Renal cortex interstitium (tissue), 11 donors: ENCODE data around the gene MOGAT1. TPM values are rescaled to one million over a fixed set of nuclear protein-coding genes. Genes with fewer than 3 reads are reported as not detected.
"Not testable (repeated sequence)": the region's sequence is repeated elsewhere in the genome, so short reads cannot be mapped to it uniquely, and the experiment has no call there.

Experiments used
- DNase-seq, 11 donors: peaks; one replicate each; pipeline ENCODE4 v3.0.0-alpha.2; 2013; ENCODE audit warnings: low read depth in 9 of 11, low spot score in 4 of 11; ENCODE audit errors: extremely low read depth in 1 of 11
- polyA plus RNA-seq, 3 donors: library from polyadenylated mRNA; unstranded; fragments of 120-200 nt; gene quantifications; one replicate each; pipeline ENCODE4 v1.2.1, GENCODE V29; 2013; ENCODE audit not compliant: insufficient read length in 3 of 3

MOGAT1 gene
- polyA plus RNA-seq, 3 donors, result 0.24 TPM; not detected in 2

DNA sequence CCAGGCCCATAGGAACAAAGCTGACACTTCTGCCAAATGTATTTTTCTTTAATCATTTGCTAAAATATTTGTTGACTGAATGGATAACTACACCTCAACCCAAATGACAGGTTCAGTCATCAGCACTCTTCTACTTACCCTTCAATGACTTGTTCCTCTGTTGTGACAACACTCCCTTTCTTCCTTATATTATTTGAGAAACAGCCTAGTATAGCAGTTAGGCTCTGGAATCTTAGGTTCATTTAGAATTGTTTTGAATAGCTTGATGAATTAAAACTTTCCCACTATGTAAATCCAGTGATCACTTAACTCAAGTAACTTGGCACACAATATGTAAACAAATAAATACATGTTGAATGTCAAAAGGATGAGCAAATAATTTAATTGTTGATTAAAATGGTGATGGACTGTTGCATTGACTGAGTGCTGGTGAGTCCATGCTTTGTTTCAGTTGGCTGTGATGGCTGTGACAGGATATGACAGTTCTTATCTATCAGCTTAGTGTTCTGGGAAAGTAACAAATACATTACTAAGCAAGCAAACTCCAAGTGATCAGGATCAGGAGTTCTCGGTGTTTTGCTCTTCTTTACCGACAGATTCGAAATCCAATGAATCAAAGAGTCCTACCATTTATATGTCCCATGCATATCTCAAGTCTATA, 2.8 kb upstream of the MOGAT1 start:
- no peak for DNase-seq

DNA sequence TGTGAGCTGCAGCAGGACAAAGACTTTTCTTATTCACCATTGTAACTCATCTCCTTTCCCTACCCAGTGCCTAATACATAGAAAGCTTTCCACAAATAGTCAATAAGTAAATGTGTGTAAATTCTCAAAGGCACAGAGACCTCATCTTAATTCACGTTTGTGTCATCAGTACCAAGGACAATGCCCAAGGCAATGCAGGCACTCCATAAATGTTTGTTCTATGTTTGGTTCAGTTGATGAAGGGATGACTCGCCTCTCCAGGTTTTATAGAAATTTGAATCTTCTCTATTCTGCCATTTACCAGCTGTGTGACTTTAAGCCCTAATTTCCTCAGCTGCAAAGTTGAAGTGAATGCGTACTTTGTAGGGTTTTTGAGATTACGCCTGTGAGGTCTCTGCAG, 2.1 kb upstream of the MOGAT1 start:
- no peak for DNase-seq

DNA sequence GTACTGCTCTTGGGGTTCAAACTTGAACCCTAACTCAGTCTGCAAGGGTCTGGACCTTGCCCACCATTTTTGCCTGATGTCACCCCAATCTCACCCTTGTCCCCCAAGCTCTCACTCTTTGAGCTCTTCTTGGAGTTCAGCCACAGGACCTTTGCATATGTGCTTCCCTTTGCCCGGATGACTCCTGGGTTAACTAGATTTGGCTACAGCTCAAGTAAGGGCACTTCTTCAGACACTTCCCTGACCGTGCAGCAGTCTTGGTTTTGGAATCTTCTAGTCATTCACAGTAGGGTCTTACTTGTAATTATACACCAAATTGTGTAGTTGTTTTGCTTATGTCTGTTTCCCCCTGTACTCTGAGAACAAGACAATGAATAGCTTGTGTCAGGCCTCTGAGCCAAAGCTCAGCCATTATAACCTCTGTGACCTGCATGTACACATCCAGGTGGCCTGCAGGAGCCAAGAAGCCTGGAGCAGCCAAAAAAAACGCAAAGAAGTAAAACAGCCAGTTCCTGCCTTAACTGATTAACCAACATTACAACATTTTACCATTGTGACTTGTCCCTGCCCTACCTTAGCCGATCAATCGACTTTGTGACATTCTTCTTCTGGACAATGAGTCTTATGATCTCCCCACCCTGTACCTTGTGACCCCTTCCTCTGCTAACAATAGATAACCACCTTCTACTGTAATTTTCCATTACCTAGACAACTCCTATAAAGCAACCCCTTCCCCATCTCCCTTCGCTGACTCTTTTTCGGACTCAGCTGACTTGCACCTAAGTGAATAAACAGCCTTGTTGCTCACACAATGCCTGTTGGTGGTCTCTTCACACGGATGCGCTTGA, 1.0 kb upstream of the MOGAT1 start:
- no peak for DNase-seq

DNA sequence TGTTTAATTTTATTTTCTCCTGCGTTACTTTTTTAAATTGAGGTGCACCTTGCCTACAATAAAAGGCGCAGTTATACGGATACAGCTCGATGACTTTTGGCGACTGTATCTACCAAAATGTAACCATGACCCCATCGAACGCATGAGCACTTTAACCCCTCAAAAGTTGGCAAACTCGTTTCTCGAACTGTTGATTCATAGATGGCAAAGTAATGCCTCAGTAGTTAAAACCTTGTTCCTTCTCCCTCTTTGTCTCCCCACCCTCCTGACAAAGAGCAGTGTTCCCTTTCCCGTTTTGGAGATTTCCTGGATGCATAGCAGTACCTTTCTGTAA, 577 bp downstream of the MOGAT1 start:
- peak in 3 of 11 donors; percentile 3 to 14 (median 11) for DNase-seq

DNA sequence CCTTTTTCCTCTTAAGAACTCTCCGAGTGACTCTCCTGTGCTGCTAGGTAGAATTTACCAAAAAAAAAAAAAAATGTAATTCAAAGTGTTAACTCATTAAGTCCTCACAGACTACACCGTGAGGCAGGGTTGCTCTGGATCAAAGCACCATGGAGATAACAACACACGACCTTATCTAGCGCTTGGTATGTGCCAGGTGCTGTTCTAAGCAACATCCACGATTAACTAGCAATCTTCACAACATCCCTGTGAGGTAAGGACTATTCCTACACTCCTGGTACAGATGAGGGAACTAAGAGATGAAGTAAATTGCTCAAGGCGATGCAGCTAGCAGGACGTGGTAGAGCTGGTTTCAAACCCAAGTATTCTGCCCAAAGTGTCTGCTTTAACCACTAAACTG, 1.8 kb downstream of the MOGAT1 start:
- DNase-seq, result no peak

DNA sequence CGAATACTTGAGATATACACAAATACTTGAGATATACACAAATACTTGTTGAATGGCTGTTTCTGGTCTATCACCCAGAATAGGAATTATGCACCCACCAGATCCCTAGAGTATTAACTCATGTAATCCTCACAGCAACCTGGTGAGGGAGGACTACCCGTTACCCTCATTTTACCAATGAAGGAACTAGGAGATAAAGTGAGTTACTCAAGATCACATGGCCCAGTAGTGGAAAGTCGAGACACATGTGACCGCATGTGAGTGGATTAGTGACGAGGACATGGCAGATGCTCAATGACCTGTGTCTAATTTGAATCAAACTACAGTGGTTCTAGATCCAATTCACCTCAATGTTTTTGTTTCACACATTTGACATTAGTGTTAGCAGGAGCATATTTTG, 2.4 kb downstream of the MOGAT1 start:
- no peak for DNase-seq

DNA sequence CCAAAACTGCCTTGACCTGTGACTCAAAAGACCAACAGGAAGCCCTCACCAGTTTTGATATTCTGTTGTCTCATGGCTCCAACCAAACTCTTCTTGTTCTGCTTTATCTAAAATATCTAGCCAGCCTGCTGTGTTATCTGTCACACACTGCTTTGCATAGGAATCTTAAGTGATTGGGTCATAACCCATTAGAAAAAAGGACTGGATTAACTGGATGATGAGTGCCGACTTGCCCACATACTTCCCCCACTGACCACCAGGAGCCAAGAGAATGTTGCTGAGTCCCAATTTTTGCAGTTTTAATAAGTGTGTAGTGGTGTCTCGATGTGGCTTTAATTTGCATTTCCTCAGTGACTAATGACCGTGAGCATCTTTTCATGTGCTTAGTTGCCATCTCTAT, 6.5 kb downstream of the MOGAT1 start:
- DNase-seq, result no peak

DNA sequence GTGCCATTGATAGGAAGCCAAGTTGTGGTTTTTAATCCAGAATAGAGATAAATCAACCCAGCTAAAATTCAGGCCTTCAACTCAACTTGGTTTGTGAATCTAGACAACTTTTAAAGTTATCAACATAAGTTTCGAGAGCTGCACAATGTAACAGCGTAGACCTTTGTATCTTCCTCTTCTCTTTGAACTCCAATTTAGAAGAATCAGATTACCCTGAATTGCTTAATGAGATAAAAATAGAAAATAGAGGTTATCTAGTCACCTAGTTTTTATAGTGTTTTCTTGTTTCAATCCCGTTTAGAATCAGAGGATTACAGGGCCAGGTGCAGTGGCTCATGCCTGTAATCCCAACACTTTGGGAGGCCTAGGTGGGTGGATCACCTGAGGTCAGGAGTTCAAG, 12.3 kb downstream of the MOGAT1 start:
- DNase-seq, result no peak

DNA sequence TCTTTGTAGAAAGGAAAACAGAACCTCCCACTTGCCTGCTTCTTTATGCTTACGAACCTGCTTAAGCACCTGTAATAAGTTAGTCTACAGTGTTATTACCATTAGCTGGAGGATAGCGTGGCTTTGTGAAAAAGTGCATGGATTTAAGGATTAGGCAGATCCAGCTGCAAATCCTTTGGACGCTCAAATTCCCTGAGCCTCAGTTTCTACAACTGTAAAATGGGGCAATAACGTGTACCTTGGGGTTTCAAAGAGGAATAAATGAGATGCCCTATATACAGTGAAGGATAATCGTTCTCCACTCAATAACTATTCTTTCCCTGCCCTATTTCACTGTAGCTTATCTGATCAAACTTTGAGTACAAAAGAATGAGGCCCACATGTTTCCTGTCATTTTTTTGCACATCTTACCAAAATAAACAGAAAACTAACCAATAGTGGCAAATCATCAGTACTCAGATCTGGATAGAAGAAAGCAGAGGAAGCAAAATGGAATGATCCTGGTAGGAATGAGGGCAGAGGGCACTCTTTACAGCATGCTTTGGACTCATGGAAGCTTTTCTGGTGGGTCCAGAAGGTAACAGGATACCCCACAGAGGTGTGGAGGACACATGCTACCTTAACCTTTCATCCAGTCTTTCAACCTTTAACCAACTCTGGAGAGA, 14.8 kb downstream of the MOGAT1 start:
- no peak for DNase-seq

DNA sequence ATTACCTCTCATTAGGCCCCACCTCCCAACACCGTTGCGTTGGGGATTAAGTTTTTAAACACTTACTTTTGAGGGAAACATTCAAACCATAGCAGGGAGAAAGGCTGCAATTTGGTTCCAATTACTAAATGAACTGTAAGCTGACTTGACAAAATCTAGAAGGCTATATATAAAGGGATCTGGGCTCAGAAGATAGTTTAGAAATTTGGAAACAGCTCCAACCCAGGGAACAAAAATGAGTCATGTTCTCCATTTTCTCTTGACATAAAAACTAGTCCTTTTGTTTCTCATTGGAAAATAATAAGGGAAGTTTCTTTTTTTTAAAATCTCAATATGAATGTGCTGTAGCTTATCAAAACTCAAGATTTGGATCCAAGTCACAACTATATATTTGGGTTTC, 17.5 kb downstream of the MOGAT1 start:
- DNase-seq, result no peak

DNA sequence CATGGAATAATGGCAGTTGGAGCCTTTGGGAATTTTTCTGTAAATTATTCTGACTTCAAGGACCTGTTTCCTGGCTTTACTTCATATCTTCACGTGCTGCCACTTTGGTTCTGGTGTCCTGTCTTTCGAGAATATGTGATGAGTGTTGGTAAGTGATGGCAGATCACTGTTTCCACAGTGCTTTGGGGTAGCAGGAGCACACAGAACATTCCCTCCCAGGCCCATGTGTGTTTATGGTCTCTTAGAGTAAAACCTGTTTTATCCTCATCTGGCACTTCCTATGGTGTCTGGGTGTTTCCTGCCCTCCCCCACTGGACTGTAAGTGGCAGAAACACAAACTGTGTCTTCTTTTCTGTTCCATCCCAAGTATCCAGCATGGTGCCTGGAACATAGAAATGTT, 17.9 kb downstream of the MOGAT1 start:
- DNase-seq, result no peak

DNA sequence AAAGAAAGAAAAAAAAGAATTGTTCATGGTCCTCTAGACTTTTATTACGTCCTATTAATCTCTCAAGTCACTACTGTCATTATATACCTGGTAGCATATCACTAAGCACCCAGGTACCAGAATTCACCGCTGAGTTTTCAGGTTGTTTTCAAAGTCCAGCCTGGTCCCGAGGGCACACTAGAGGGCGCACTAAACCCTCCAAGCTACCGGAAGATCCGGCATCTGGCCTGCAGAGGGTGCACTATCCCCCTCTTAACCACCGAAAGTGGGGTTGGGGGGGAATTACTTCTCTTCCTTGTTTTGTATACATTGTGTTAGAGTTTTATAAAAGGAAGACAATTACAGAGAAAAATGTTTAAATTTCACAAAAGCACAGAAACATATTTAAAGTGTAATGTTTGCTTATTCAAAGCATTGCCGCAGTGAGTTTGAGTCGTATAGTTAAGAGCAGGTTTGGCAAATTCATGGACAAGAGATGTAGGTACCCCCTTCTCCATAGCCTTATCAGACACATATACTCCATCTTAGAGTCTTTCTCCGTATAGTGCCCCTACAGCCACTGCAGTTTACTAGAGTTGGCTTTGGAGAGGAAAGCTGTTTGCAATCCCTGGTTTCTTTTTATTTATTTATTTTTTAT, 19.2 kb downstream of the MOGAT1 start:
- peak in 10 of 11 donors; percentile 47 to 73 (median 63) for DNase-seq

DNA sequence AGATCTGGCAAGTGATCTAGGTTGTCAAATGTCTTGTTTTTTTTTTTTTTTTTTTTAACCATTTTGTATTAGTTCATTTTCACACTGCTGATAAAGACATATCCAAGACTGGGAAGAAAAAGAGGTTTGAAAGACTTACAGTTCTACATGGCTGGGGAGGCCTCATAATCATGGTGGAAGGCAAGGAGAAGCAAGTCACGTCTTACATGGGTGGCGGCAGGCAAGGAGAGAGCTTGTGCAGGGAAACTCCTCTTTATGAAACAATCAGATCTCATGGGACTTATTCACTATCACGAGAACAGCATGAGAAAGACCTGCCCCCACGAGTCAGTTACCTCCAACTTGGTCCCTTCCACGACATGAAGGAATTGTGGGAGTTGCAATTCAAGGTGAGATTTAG, 22.0 kb downstream of the MOGAT1 start:
- DNase-seq, result not testable (repeated sequence)

DNA sequence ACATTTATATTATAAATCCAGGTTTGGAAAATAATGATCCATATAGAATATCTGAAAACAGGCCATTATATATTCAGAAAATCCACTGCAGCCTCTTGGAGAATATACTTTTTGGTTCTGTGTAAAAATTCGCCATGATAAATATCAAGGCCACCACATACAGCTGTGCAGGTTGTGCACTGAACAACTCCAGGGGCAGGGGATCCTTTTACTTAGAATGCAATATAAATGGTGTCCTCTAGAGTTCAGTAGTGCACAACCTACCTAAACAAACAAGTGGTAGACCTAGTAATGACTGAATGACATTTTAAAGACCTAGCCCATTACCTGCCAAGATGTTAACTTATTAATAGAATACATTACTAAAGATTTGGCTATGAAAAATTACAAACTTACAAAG, 22.4 kb downstream of the MOGAT1 start:
- DNase-seq, result no peak

DNA sequence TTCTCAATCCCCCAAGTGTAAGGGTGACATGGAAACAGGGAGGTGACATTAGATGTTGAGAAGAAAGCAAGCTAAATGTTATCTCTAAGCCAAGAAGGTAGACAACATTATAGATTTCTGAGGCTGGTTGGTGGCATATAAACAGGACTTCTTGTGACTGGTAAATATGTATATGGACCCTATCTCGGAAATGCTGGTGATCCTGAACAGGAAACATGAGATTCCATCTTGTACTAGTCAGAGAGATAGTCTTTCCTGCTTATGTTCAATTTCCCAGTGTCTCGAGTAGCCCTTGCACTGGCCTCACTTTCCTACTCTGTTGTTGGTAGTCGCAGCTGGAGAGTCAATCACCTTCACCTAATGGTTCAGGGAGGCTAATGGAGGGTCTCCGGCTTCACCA, 26.8 kb downstream of the MOGAT1 start:
- no peak for DNase-seq

DNA sequence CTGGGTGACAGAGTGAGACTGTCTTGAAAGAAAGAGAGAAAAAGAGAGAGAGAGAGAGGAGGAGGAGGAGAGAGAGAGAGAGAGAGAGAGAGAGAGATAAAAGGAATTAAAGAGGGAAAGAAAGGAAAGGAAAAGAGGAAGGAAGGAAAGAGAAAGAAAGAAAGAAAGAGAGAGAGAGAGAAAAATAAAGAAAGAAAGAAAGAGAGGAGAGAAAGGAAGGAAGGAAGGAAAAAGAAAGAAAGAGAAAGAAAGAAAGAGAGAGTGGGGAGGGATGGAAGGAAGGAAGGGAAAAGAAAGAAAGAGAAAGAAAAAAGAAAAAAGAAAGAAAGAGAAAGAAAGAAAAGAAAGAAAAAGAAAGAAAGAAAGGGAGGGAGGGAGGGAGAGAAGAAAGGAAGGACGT, 29.8 kb downstream of the MOGAT1 start:
- DNase-seq, result no peak

DNA sequence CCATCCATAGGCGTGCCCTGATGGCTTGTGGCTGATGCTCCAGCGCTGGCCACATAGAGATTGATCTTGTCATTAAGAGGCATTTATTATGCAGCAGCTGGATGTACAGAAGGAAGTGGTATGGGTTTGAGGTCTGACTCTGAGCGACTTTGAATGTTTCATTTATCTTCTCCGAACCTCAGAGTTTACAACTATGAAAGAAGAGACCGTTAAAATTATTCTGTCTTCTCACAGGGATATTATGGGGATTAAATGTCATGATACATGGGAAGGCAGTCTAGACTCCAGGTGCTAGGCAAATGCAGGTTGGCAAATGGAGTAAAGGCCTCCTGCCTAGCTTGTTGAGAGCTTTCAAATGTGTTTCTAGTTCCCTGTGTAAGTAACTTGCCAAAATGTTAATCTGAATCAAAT, 30.3 kb downstream of the MOGAT1 start:
- DNase-seq, result no peak

DNA sequence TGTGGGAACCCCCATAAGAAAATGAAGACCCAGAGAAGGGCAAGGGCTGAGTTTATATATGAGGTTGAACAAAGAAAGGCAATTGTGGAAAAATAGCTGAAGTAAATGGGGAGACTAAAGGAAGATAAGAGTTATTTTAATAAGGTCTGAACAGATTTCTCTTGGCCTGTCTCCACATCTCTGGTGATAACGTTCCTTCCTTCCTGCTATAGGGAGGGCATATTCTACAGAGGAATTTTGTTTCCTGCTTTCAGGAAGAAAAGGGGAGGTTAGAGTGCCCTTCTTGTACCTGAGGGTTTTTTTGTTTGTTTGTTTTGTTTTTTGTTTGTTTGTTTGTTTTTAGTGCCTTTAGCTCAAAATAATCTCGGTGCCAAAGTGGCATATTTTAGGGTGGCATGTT, 31.6 kb downstream of the MOGAT1 start:
- no peak for DNase-seq

DNA sequence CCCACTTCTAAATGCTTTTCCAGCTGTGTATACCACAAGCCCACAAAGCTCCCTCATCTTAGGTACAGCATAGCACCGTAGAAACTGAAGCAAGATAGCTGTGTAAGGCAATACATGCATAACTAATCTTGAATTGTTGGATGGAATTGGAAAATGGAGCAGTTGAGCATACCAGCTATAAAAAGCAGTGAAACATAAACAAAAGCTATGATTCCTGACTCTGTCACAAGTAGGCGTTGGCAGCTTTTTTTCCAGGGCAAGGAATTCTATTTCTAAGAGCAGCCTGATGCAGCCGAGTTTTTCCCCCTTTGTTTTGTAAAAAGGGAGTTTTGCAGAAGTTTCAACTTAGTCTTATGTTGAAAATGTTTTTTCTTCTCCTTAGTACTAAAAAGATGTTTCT, 32.4 kb downstream of the MOGAT1 start:
- no peak for DNase-seq

DNA sequence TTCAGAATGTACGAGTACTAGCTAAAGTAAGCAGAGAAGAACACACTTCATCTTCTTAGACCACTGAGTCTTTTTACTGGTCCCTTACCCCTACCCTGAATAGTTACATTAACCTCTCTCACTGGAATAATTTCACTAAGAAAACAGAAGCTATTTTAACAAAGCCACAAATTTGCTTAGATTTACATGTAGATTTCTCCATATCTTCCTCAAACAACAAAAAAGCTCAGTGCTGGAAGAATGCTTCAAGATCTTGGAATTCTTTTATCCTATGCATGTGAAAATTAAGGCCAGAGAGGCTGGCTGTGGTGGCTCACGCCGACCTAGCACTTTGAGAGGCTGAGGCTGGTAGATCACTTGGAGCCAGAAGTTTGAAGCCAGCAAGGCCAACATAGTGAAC, 35.2 kb downstream of the MOGAT1 start:
- DNase-seq, result no peak
